RWPE2 (cell line): ENCODE results near the gene ZNF787.

Source experiments
- ATAC-seq: fragments of 200-7000 bp; cut with Tn5 transposase; 3 replicates; pipeline ENCODE4 v1.9.1; 2021; ENCODE audit warnings: low read depth
- DNase-seq: peaks from one replicate; pipeline ENCODE4 v3.0.0-alpha.2; 2020; ENCODE audit warnings: low spot score
- H3K27ac ChIP-seq: fragments of 450-650 bp; 2 replicates; pipeline ENCODE4 v1.5.1; 2017; ENCODE audit warnings: mild to moderate bottlenecking; ENCODE audit not compliant: poor library complexity, severe bottlenecking
- H3K27me3 ChIP-seq: fragments of 250-450 bp; sonication (Bioruptor Pico); 2 replicates; pipeline ENCODE4 v1.5.1; 2021; ENCODE audit warnings: mild to moderate bottlenecking, moderate library complexity; ENCODE audit not compliant: insufficient read depth, poor library complexity, severe bottlenecking
- H3K36me3 ChIP-seq: fragments of 250-450 bp; sonication (Bioruptor Pico); 2 replicates; pipeline ENCODE4 v1.5.1; 2020; ENCODE audit warnings: low read depth, mild to moderate bottlenecking, moderate library complexity
- H3K4me1 ChIP-seq: fragments of 250-450 bp; sonication (Bioruptor Pico); 2 replicates; pipeline ENCODE4 v1.5.1; 2021; ENCODE audit warnings: mild to moderate bottlenecking, moderate library complexity; ENCODE audit not compliant: insufficient read depth, poor library complexity, severe bottlenecking
- H3K4me3 ChIP-seq: fragments of 250-450 bp; sonication (Bioruptor Pico); 2 replicates; pipeline ENCODE4 v1.5.1; 2021; ENCODE audit warnings: mild to moderate bottlenecking, moderate library complexity; ENCODE audit not compliant: severe bottlenecking
- H3K9me3 ChIP-seq: fragments of 250-450 bp; sonication (Bioruptor Pico); 2 replicates; pipeline ENCODE4 v1.5.1; 2021; ENCODE audit warnings: mild to moderate bottlenecking, moderate library complexity; ENCODE audit not compliant: severe bottlenecking
- CTCF ChIP-seq: fragments of 450-650 bp; IDR thresholded peaks from one replicate; pipeline ENCODE4 v1.5.1; 2017; ENCODE audit warnings: mild to moderate bottlenecking, moderate library complexity; ENCODE audit not compliant: poor library complexity, severe bottlenecking

ZNF787 gene

DNA sequence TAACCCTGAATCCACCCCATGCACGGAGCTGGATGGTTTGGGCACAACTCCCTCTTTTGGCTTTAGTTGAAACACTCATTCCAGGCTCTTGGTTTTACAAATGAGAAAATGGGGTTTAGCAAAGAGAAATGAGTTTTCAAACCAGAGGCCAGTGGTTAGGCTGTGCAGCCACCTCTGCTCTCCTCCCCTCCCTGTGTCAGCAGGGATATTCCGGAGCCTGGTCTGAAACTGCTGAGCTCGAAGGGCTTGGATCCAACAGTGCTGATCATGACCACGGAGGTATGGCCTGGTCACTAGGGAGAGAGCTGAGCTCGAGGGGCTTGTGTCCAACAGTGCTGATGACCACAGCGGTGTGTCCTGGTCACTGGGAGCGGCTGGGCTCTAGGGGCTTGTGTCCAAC is 41.5 kb downstream of the ZNF787 start:
- Histone ChIP-seq H3K27ac (no peak overlapping the region), H3K4me3 (no peak overlapping the region), H3K9me3 (no peaks in the 10 kb centered on the region), H3K27me3 (no peaks in the 10 kb centered on the region), H3K36me3 (no peaks in the 10 kb centered on the region), H3K4me1 (no peaks in the 10 kb centered on the region)
- ATAC-seq (no peak), DNase-seq (no peak)
- TF ChIP-seq CTCF = no peak

- DNase-seq = no peak
These were observed 44.6 kb downstream of the ZNF787 start for GRCh38 chr19:56076498-56076897.

DNA sequence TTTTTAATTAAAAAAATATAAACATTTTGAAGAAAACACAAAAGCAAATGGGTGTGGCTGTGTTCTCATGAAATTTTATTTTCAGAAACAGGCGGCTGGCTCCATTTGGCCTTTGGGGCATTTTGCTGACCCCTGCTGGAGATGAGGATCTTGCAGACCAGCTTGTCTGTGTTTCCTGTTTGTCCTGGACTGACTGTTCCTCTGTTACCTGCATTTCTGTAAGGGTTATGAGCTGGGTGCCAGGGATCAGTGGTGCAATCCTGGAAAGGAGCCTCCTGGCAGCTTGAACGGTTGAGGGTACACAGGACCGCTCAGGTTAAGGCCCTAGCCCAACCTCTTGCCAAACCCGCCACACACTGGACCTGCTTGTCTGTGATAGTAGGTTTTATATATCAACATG is 49.9 kb downstream of the ZNF787 start:
- ATAC-seq = no peak
- TF ChIP-seq CTCF = peak; percentile 11
- H3K4me3 ChIP-seq = no peak overlapping the region
- no peak for DNase-seq
- no peaks in the 10 kb centered on the region for H3K4me1 ChIP-seq
- no peaks in the 10 kb centered on the region for H3K36me3 ChIP-seq
- no peaks in the 10 kb centered on the region for H3K27me3 ChIP-seq
- H3K9me3 ChIP-seq = no peaks in the 10 kb centered on the region
- H3K27ac ChIP-seq = no peak overlapping the region

More at GRCh38 chr19:56076498-56076897, 44.6 kb downstream of the ZNF787 start:
- peak; percentile 85 for TF ChIP-seq CTCF
- Histone ChIP-seq H3K27me3 (no peaks in the 10 kb centered on the region), H3K36me3 (no peaks in the 10 kb centered on the region), H3K4me3 (no peak overlapping the region), H3K27ac (no peak overlapping the region), H3K4me1 (no peaks in the 10 kb centered on the region), H3K9me3 (no peaks in the 10 kb centered on the region)
- ATAC-seq = peak; percentile 59

DNA sequence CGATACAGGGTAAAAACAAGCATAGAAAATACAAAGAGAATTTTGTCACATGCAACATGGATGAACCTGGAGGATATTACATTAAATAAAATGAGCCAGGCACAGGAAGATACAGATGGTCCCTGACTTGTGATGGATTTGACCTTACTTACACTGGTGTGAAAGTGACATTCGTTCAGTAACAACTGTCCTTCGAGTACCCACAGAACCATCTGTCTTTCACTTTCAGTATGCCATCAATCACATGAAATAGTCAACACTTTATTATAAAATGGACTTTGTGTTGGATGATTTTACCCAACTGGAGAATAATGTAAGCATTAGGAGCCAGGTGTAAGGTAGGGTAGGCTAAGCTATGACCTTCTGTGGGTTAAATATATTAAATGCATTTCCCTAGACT is 51.5 kb downstream of the ZNF787 start:
- H3K27ac ChIP-seq = no peak overlapping the region
- no peak for ATAC-seq
- H3K27me3 ChIP-seq = no peaks in the 10 kb centered on the region
- H3K4me1 ChIP-seq = no peaks in the 10 kb centered on the region
- no peaks in the 10 kb centered on the region for H3K36me3 ChIP-seq
- no peak for DNase-seq
- TF ChIP-seq CTCF = no peak
- no peaks in the 10 kb centered on the region for H3K9me3 ChIP-seq
- H3K4me3 ChIP-seq = no peak overlapping the region

DNA sequence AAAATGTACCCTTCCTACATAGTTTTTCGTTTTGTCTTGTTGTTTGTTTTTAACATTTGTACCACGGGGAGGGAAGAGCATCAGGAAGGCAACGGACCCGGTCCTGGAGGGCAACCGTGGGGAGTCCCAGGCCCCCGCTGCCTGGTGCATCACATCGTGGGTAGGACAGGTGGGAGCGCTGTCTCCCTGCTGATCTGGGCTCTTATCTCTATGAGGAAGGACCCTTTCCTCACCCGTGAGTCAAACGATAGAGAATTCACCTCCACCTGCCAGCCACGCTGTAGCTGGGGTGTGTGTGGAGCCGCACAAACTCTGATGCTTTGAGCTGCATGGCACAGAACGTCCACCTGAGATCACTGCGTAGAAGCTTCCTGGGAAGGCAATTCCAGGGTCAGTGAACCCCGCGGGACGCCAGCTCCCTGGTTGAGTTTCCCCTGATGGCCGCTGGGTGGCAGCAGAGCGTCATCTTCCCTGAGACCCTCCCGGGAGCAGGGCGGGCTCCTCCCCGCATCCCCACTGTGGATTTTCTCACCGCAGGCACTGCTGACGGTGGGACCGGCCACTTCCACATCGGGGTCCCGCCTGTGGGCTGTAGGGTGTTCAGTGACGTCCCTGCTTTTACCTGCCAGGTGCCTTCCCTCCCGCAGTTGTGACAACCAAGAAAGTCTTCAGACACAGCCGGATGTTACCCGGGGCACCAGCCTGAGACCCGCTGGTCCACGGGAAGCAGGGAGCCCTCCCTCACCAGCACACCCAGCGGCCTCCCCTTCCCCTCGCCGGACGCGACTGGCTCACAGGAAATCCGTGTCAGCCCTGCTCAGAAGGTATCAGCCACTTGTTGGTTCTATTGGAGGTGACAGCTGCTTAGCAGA is 54.7 kb downstream of the ZNF787 start:
- DNase-seq = no peak
- H3K4me3 ChIP-seq = no peak overlapping the region
- peak; percentile 86 for TF ChIP-seq CTCF

More for the DNA sequence above, 54.7 kb downstream of the ZNF787 start:
- Histone ChIP-seq H3K36me3 (no peaks in the 10 kb centered on the region), H3K27ac (no peak overlapping the region), H3K27me3 (no peaks in the 10 kb centered on the region), H3K9me3 (no peaks in the 10 kb centered on the region), H3K4me1 (no peaks in the 10 kb centered on the region)
- peak; percentile 76 for ATAC-seq
